ENCODE measurements around the gene ANKRD30B. TPM values are rescaled to one million over a fixed set of nuclear protein-coding genes. Genes with fewer than 3 reads are reported as not detected.

The ANKRD30B gene
- total RNA-seq, 1 donor: 6.9 TPM

DNA sequence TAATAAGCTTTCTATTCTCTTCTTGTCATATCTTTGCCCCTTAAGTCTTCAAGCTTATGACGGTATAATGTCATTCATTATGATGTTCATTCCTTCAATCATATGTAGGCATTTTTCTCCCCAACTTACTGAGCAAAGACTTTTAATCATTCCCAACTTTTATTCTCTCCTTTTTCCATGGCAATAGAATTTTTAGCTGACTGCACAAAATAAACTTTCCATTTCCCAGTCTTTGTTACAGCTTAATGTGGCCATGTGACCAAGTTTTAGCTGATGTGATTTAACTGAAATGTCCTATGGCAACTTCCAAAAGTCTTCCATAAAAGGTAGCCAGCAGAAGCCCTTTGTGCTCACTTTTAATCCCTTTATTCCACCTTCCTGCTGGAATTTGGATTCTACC lies 152.5 kb downstream of the ANKRD30B start:
- H4K20me1 ChIP-seq (ENCODE audit: insufficient read depth, low read length): no peaks in the 10 kb centered on the region
- H3K27me3 ChIP-seq (ENCODE audit: insufficient read depth, low read length): no peaks in the 10 kb centered on the region
- H3K4me3 ChIP-seq (ENCODE audit: insufficient read depth, low read length): no peak overlapping the region
- H3K9me3 ChIP-seq (ENCODE audit: low read depth, low read length): no peaks in the 10 kb centered on the region
- H3K27ac ChIP-seq (ENCODE audit: low read depth, low read length): no peak overlapping the region
- H3K4me1 ChIP-seq (ENCODE audit: insufficient read depth, low read length): no peaks in the 10 kb centered on the region
- H2AFZ ChIP-seq (ENCODE audit: low read length): no peak overlapping the region
- no peak for DNase-seq (ENCODE audit: insufficient read length, low spot score, missing footprints)
- H3K79me2 ChIP-seq (ENCODE audit: insufficient read depth, low read length): no peaks in the 10 kb centered on the region
- H3K4me2 ChIP-seq (ENCODE audit: insufficient read depth, low read length): no peak overlapping the region
- TF ChIP-seq, protein P1, sequence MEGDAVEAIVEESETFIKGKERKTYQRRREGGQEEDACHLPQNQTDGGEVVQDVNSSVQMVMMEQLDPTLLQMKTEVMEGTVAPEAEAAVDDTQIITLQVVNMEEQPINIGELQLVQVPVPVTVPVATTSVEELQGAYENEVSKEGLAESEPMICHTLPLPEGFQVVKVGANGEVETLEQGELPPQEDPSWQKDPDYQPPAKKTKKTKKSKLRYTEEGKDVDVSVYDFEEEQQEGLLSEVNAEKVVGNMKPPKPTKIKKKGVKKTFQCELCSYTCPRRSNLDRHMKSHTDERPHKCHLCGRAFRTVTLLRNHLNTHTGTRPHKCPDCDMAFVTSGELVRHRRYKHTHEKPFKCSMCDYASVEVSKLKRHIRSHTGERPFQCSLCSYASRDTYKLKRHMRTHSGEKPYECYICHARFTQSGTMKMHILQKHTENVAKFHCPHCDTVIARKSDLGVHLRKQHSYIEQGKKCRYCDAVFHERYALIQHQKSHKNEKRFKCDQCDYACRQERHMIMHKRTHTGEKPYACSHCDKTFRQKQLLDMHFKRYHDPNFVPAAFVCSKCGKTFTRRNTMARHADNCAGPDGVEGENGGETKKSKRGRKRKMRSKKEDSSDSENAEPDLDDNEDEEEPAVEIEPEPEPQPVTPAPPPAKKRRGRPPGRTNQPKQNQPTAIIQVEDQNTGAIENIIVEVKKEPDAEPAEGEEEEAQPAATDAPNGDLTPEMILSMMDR (IDR thresholded peaks at IDR 0.05; ENCODE audit: extremely low read depth, low read depth, low read length): no peak
- no peaks in the 10 kb centered on the region for H3K36me3 ChIP-seq (ENCODE audit: insufficient read depth, low read length)

Small RNAs within 50 kb of the gene (small RNA-seq; reads per million reads assigned to genes)
- gene MIR3156-2 (not detected), gene RNU6-1210P (not detected)

Other genes with a start within 250 kb of the ANKRD30B start
- 0.29 and 0.36 TPM in 2 replicates for gene POTEC, start 204.6 kb upstream of the ANKRD30B start, total RNA-seq

All from osteoblast (primary cell).